NCI-H510A treated with DMSO at 0.1 percent for 48 hours (cell line): ENCODE data around the gene FBXO41.

Experiments
- DNase-seq: peaks from one replicate; lab custom pipeline; 2025; lab: John Stamatoyannopoulos, UW

FBXO41 gene

DNA sequence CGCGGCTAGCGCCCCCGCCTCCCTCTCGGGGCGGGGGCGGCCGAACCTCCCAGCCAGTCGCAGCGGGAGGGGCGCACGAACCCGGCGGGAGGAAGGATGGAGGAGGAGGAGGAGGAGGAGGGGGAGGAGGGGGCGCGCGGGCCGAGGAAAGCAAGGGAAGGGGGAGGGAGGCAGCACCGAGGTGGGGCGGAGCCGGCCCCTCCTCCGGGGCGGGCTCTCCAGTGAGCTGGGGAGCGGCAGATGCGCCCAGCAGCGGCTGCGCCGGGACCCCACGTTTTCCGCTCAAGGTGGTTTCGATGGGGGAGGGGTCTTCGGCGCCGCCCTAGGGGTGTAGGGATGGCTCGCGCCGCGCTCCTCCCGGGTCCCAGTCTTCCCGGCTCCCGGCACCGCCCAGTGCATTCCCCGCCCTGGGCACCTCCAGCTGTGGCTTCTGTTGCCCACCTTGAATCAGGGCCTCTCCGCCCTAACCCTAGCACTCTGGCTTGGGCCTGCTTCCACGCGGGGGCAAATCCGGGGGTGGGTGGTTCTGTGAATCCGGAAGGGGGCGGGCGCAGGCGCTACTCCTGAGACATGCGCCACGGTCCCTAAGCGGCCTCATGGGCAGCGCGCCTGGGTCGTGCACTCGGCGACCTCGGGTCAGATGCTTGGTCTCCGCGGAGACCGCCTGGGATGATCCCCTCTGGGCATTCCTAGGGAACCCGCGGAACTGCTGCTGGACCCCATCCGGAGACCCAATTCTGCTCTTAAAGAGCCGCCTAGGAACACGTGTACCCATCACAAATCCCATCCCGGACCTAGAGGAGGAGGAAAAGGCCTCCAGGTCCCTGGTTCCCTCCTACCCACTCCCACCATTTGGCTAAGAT is at the start of gene FBXO41:
Gene FBXO41, minus strand, starts transcription at position 183 of the 863 bp plus-strand sequence. CDS start 14,848 bp downstream, outside the sequence.
- peak; percentile 62 for DNase-seq

DNA sequence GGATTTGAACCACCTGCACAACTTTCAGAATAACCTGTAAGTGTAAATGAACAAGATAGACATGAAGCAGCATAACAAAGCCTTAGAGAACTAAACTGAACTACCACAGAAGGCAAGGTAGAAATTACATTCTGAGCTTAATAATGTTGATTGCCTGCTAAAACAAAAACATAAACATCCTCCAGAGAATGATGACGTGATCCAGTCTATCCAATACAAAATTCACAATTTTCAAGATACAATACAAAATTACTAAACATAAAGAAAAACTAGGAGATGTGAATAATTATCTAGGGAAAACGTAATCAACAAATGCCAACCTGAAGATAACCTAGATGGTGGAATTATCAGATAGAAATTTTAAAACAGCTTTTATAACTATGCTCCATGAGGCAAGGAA is 49.8 kb upstream of the FBXO41 start:
- no peak for DNase-seq

GRCh38 chr2:73333564-73333963 is 49.3 kb upstream of the FBXO41 start:
- peak; percentile 77 for DNase-seq

GRCh38 chr2:73324126-73324725 is 39.9 kb upstream of the FBXO41 start:
- DNase-seq, result no peak

- DNase-seq, result no peak
These were observed 39.3 kb upstream of the FBXO41 start for GRCh38 chr2:73323551-73323950.

GRCh38 chr2:73314441-73314840 is 30.2 kb upstream of the FBXO41 start:
- DNase-seq, result no peak

DNA sequence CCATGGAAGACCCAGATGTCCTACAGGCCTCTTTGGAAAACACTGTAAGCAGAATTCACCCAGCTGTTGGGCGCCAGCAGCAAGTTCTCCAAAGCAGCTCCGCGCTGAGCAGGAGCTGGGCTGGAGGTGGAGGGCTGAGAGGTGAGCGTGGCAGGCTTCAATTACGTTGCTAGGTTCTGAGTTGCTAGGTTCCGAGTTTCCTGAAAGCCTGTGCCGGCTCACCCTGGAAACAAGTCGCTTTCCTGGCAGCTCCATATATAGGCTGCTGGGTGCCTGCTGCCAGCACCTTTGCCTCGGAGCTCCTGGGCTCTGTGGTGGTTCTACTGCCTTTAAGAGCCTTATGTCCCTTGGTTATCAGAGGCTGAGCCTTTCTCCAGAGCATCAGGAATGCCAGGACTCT is 23.4 kb upstream of the FBXO41 start:
- DNase-seq, result peak; percentile 6

DNA sequence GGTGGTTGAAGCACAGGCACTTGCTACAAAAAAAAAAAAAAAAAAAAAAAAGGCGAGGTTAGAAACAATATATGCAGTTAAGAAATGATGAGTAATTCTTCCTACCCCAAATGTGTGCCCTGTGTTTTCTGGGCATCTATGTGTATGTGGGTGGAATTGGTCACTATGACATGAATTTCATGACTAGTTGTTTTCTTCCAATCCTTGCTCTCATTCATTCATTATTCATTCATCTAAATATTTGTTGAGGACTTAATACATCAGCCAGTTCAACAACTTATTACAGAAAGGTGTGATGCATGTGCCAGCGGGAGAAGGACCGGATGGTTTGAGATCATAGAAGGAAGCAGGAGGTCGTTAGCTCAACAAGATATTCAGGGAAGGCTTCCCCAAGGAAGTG is 17.4 kb upstream of the FBXO41 start:
- no peak for DNase-seq

DNA sequence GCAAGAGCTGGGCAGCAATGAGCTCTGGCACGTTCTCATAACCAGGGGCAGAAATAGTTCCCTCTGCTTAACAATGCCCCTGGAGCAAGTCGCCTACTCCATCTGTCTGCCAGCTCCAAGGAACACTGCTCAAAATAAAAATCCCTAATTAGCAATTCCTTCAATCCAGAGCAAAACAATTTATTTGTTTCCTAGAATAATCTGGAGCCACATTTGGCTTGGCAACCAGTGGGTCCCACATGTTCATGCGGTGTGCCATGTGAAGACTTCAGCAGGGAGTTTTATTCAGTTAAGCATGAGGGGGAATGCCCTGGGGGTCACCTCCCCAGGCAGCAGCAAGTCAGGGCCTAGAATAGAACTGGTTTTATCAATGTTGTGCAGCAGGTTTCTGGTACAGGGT is 16.6 kb upstream of the FBXO41 start:
- DNase-seq, result no peak

- no peak for DNase-seq
These were observed 13.3 kb upstream of the FBXO41 start for GRCh38 chr2:73297586-73297985.

GRCh38 chr2:73297151-73297559 is 12.9 kb upstream of the FBXO41 start:
- peak; percentile 57 for DNase-seq

DNA sequence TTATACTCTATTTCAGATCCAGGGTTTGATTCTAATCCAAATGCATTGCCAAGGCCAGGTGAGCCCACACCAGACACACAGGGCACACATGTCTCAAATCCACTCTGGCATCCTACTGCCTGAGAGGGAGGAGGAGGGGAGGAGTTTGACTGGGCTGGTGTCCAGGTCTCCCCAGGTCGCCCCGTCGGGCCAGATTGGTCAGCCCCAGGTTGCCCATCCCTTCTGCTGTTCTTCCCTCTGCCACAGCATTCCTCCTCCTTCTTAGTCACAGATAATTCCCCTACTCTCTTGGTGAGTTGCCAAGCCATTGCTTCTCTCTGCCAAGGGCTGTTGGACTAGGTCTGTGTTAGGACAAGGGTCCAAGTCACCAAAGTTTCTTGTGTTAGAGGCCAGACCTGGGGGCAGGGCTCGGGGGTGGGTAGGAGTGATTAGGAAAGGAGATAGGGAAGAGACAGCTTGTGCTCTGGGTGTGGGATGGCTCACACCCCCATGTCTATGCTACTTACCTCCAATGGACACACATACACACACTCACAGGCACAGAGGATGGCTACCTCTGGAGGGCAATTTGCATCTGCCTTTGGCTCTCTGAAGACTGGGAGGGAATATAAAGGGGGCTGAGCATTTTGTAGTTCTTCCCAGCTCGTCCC is 11.6 kb upstream of the FBXO41 start:
- DNase-seq, result no peak

GRCh38 chr2:73294239-73294638 is 10.0 kb upstream of the FBXO41 start:
- no peak for DNase-seq

GRCh38 chr2:73293534-73294171 is 9.4 kb upstream of the FBXO41 start, which contains the start of gene EGR4:
EGR4 (minus strand) TSS chr2:73293548; CDS start chr2:73293317, 231 bp downstream.
- DNase-seq, result peak; percentile 88

DNA sequence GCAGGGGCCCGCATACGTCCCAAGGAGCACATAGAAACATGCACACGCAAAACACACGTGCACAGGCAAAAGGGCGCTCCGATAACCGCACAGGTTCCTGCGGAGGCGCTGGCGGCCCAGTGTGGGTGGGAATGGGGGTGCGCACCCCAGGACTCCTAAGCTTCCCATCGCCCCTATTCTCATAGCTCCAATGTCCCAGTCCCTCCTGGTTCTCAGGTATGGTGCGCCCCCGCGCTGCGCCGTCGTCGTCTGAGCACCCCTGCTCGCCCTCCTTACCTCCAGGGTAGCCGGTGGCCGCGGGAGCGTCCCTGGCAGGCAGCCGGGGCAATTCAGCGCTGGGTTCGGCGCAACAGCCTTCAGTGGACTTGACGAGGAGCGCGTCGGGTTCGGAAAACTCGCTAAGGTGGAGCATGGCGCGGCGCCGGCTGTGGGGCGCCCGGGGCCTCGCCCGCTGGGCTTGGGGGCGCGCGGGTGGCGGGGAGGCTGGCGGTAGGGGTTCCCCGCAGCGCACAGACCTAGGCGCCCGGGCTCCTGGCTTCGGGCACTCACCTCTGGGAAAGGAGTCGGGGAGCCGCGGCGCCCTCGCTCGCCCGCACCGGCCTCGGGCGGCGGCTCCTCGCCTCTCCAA is 8.7 kb upstream of the FBXO41 start:
- DNase-seq, result no peak

DNA sequence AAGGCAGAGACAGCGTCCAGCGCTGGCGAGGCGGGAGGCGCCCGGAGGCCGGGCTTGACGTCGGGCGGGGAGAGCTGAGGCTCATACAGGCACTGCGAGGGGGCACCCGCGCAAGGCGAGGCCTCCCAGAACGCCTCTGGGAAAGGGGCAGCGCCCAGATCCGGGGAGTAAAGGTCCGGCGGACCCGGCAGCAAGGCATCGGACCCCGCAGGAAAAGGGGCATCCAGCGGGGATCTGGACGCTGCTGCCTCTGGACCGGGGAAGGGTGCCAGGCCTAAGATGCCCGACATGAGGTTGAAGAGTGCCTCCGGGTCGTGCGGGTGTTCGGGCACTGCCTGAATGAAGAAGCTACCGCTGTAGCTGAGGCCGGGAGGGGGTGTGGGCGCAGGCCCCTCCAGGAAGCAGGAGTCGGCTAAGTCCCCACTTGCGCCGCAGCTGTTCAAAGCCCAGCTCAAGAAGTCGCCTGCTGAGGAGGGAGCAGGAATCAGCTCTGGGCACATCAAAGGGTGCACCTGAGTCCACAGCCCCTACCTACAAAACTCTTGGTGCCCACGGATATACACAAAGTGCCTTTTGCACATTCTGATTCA is 8.1 kb upstream of the FBXO41 start:
- no peak for DNase-seq

GRCh38 chr2:73291461-73292315 is 7.4 kb upstream of the FBXO41 start:
- DNase-seq, result peak; percentile 25

GRCh38 chr2:73291093-73291460 is 6.8 kb upstream of the FBXO41 start:
- no peak for DNase-seq

DNA sequence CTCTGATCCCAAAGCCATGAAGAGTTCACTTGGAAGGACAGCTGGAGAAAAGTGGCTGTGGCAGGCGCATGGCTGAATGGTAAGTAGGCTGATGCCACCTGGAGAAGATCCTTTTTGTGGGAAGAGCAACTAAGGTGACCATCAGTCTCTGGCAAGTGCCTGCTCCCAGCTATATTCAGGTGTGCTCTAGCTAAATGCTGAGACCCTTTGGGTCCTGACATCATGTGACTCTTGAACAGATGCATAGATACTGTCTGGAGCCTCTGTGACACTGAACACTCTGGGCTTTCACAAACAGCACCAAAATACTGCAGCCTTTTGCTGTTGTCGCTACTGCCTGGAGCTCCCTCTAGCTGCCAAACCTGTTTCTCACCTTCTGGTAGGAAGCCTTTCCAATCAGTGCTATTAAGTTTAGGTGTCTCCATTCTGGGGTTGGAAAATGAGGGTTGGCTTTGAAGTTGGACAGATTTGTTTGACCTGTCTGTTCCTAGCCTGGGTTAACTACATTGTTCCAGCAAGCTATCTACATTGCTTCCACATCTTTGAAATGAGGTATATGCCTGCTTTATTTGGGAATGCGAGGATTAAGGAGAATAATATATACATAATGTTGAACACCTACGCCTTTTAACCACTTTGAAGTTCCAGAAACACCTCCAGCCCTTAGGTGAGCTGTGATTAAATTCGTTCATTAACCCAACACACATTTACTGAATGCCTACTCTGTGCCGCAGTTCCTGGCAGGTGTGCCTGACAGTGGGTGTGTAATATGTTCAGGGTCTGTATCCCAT is 6.0 kb upstream of the FBXO41 start:
- DNase-seq, result peak; percentile 87

GRCh38 chr2:73289304-73289703 is 5.0 kb upstream of the FBXO41 start:
- DNase-seq, result no peak
